Suprapubic skin (tissue), 3 donors: ENCODE data around the gene MTMR3.

Experiments used
- EP300 ChIP-seq: sonication (generic); formaldehyde crosslinking; IDR thresholded peaks from one replicate; pipeline ENCODE4 v1.6.1; 2017; ENCODE audit warnings: antibody characterized with exemption
- TF ChIP-seq, protein P1 (sequence below), 2 donors: fragments of 200-600 bp in 1 of 2; fragments of 450-650 bp in 1 of 2; sonication (generic) in 1 of 2; IDR thresholded peaks; one replicate each; pipeline ENCODE4 v1.5.1; 2016 to 2019; ENCODE audit warnings: antibody characterized with exemption in 2 of 2, mild to moderate bottlenecking in 1 of 2, moderate library complexity in 1 of 2

- TF ChIP-seq, protein P1, sequence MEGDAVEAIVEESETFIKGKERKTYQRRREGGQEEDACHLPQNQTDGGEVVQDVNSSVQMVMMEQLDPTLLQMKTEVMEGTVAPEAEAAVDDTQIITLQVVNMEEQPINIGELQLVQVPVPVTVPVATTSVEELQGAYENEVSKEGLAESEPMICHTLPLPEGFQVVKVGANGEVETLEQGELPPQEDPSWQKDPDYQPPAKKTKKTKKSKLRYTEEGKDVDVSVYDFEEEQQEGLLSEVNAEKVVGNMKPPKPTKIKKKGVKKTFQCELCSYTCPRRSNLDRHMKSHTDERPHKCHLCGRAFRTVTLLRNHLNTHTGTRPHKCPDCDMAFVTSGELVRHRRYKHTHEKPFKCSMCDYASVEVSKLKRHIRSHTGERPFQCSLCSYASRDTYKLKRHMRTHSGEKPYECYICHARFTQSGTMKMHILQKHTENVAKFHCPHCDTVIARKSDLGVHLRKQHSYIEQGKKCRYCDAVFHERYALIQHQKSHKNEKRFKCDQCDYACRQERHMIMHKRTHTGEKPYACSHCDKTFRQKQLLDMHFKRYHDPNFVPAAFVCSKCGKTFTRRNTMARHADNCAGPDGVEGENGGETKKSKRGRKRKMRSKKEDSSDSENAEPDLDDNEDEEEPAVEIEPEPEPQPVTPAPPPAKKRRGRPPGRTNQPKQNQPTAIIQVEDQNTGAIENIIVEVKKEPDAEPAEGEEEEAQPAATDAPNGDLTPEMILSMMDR (IDR thresholded peaks at IDR 0.05) = no peak
- TF ChIP-seq EP300 = no peak
These were observed 155.2 kb downstream of the MTMR3 start for GRCh38 chr22:30038219-30038618.
